ENCODE results near the gene ALPL.

ALPL gene

DNA sequence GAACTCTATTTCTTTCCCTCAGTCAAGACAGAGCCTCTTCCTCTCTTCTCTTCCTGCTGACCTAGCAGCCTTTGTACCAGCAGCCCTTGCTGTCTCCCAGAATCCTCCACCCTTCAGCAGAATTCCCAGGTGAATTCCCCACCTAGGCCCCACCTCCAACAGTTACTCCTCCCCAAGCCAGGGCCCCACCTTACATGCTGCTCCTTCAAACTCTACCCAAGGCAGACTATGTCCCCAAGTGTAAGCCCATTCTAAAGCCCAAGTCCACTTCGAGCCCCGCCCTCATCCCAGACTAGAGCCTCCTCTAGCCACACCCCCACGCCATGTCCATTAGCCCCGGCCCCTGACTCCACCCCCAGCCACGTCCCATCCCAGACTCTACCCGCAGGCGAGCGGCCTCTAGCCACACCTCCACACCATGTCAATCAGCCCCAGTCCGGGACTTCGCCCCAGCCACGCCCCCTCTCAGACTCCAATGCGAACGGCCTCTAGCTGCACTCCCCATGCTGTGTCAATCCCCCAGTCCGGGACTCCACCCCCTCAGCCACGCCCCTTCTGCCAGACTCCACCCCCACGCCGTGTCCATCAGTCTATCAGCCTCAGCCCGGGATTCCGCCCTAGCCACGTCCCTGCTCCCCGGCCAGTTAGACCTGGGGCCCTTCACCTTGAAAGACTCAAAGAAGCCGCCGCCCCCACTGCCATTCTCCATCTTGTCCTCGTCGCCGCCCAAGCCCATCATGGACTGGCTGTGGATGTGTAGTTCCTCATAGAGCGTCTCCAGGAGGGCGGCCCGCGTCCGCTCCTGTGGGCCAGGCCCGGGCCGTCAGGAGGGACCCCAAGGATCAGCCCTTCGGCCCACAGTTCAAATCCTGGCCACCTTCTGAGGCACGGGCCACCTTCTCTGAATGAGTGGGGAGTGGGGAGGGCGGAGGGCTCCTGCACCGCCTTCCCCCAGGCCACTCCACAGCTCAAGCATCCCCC lies 98.6 kb downstream of the ALPL start:
- TF ChIP-seq, protein P1, sequence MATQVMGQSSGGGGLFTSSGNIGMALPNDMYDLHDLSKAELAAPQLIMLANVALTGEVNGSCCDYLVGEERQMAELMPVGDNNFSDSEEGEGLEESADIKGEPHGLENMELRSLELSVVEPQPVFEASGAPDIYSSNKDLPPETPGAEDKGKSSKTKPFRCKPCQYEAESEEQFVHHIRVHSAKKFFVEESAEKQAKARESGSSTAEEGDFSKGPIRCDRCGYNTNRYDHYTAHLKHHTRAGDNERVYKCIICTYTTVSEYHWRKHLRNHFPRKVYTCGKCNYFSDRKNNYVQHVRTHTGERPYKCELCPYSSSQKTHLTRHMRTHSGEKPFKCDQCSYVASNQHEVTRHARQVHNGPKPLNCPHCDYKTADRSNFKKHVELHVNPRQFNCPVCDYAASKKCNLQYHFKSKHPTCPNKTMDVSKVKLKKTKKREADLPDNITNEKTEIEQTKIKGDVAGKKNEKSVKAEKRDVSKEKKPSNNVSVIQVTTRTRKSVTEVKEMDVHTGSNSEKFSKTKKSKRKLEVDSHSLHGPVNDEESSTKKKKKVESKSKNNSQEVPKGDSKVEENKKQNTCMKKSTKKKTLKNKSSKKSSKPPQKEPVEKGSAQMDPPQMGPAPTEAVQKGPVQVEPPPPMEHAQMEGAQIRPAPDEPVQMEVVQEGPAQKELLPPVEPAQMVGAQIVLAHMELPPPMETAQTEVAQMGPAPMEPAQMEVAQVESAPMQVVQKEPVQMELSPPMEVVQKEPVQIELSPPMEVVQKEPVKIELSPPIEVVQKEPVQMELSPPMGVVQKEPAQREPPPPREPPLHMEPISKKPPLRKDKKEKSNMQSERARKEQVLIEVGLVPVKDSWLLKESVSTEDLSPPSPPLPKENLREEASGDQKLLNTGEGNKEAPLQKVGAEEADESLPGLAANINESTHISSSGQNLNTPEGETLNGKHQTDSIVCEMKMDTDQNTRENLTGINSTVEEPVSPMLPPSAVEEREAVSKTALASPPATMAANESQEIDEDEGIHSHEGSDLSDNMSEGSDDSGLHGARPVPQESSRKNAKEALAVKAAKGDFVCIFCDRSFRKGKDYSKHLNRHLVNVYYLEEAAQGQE (IDR thresholded peaks at IDR 0.05; ENCODE audit: insufficient read depth in 1 of 2, low read depth in 2 of 2, low read length in 2 of 2) = no peak
- no peak for TF ChIP-seq SIN3A (IDR thresholded peaks at IDR 0.05; ENCODE audit: borderline replicate concordance, insufficient read depth, low read length)
- TF ChIP-seq FOXP2 (optimal IDR thresholded peaks at IDR 0.05; ENCODE audit: borderline replicate concordance, extremely low read depth, extremely low read length, insufficient read depth) = no peak
- TF ChIP-seq POLR2AphosphoS5 (IDR thresholded peaks at IDR 0.05; ENCODE audit: low read depth, low read length) = no peak
- TF ChIP-seq TAF1 (IDR thresholded peaks at IDR 0.05; ENCODE audit: borderline replicate concordance, insufficient read depth, low read length) = no peak

DNA sequence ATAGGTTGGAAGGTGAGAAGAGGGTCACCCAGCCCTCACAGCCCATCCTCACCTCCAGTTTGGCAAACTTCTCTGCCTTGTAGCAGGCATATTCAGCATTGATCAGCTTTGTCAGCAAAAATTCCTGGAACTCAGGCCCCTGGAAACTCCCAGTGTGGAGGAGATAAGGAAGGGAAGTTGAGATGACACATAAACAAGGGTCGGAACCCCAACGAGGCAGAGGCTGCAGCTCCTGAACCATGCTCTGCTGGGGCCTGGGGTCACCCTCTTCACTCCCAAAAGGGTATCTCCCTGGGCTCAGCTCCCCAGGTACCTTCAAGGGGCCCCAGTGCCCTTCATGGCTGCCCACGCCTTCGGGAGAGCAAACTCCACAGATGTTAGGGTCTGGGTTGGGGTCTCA lies 99.6 kb downstream of the ALPL start:
- TF ChIP-seq, protein P1 (IDR thresholded peaks at IDR 0.05; ENCODE audit: insufficient read depth in 1 of 2, low read depth in 2 of 2, low read length in 2 of 2) = no peak
- TF ChIP-seq TAF1 (IDR thresholded peaks at IDR 0.05; ENCODE audit: borderline replicate concordance, insufficient read depth, low read length) = no peak

DNA sequence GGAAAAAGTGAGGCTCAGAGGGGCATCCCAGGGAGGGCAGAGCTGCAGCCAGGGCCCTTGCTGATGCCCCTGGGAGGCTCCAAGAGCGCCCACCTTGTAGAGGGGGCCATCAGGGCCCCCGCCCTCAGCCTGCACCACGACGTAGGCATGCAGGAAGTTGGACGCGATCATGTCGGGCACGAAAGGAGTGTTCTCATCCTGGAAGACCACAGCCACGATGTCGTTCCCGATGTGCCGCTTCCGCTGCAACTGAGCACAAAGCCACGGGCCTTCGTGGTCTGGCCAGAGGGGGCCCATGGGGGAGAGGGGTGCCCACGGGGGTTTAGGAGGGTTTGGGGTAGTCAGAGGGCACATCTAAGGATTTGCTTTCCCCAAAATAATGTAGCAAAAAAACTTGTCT lies 100.8 kb downstream of the ALPL start:
- no peak for TF ChIP-seq SIN3A (IDR thresholded peaks at IDR 0.05; ENCODE audit: borderline replicate concordance, insufficient read depth, low read length)
- no peak for TF ChIP-seq FOXP2 (optimal IDR thresholded peaks at IDR 0.05; ENCODE audit: borderline replicate concordance, extremely low read depth, extremely low read length, insufficient read depth)
- TF ChIP-seq TAF1 (IDR thresholded peaks at IDR 0.05; ENCODE audit: borderline replicate concordance, insufficient read depth, low read length) = no peak
- TF ChIP-seq, protein P1 (IDR thresholded peaks at IDR 0.05; ENCODE audit: insufficient read depth in 1 of 2, low read depth in 2 of 2, low read length in 2 of 2) = no peak
- no peak for TF ChIP-seq POLR2AphosphoS5 (IDR thresholded peaks at IDR 0.05; ENCODE audit: low read depth, low read length)

DNA sequence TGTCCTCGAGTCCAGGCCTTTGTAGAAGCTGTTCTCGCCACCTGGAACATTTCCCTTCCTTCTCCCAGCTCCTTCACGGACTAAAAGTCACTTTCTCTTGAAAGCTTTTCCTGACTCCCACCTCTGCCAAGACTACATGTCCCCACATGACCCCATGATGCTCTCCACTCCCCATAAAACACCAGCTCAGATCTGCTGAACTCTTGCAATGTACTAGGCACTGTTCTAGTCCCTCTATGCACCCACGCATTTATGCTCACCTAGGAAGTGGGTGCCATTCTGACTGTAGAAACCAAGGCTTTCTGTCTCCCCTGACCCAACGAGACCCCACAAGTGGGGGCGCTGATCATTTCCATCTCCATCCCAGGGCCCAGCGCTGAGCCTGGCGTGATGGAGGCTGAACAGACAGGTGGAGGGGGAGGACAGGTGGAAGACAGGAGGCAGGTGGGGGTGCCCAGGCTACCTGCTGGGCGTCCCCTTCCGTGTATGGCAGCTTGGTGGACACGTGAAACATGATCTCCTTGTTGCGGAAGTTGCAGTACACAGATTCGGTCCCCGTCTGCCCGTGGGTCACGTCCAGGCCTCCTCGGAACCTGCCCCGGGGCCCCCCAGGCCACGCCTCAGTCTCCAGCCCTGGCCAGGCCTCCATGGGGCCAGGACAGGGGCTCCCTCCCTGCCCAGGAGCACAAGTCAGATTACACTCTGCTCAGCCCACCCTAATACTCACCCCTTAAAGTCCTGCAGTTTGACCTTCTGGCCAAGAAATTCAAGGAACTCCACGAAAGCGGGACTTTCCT lies 102.0 kb downstream of the ALPL start:
- TF ChIP-seq FOXP2 (optimal IDR thresholded peaks at IDR 0.05; ENCODE audit: borderline replicate concordance, extremely low read depth, extremely low read length, insufficient read depth) = no peak
- TF ChIP-seq POLR2AphosphoS5 (IDR thresholded peaks at IDR 0.05; ENCODE audit: low read depth, low read length) = no peak
- no peak for TF ChIP-seq TAF1 (IDR thresholded peaks at IDR 0.05; ENCODE audit: borderline replicate concordance, insufficient read depth, low read length)
- TF ChIP-seq, protein P1 (IDR thresholded peaks at IDR 0.05; ENCODE audit: insufficient read depth in 1 of 2, low read depth in 2 of 2, low read length in 2 of 2) = no peak
